Stomach (tissue), 4 donors: ENCODE measurements around the gene LONP2.

Experiments used
- EP300 ChIP-seq: sonication (generic); formaldehyde crosslinking; IDR thresholded peaks from one replicate; pipeline ENCODE4 v1.6.1; 2017; ENCODE audit warnings: antibody characterized with exemption
- POLR2A ChIP-seq, 4 donors: fragments of 450-650 bp; IDR thresholded peaks; one replicate each; pipeline ENCODE4 v1.6.1; 2016; ENCODE audit warnings: antibody characterized with exemption in 4 of 4, control low read depth in 2 of 4, mild to moderate bottlenecking in 1 of 4, moderate library complexity in 1 of 4
- TF ChIP-seq, protein P1 (sequence below), 7 experiments: fragments of 450-650 bp in 4 of 7; fragments of 200-600 bp in 3 of 7; sonication (generic) in 3 of 7; IDR thresholded peaks; one replicate each; pipeline ENCODE4 v1.5.1; 2016 to 2019; ENCODE audit warnings: antibody characterized with exemption in 7 of 7, control low read depth in 2 of 7, mild to moderate bottlenecking in 1 of 7

GRCh38 chr16:48279199-48279598, 35.1 kb downstream of the LONP2 start:
- TF ChIP-seq POLR2A (IDR thresholded peaks at IDR 0.05) (no peak), EP300 (no peak)
- TF ChIP-seq, protein P1, sequence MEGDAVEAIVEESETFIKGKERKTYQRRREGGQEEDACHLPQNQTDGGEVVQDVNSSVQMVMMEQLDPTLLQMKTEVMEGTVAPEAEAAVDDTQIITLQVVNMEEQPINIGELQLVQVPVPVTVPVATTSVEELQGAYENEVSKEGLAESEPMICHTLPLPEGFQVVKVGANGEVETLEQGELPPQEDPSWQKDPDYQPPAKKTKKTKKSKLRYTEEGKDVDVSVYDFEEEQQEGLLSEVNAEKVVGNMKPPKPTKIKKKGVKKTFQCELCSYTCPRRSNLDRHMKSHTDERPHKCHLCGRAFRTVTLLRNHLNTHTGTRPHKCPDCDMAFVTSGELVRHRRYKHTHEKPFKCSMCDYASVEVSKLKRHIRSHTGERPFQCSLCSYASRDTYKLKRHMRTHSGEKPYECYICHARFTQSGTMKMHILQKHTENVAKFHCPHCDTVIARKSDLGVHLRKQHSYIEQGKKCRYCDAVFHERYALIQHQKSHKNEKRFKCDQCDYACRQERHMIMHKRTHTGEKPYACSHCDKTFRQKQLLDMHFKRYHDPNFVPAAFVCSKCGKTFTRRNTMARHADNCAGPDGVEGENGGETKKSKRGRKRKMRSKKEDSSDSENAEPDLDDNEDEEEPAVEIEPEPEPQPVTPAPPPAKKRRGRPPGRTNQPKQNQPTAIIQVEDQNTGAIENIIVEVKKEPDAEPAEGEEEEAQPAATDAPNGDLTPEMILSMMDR (IDR thresholded peaks at IDR 0.05) = no peak
